HG02938 (cell line): ENCODE data around the gene GSDMA.

Experiments used
- ATAC-seq: cut with Tn5 transposase; IDR thresholded peaks from one replicate; pipeline ENCODE4 v1.9.1; 2021; ENCODE audit warnings: mild to moderate bottlenecking, moderate library complexity; ENCODE audit not compliant: unreplicated experiment

The GSDMA gene

DNA sequence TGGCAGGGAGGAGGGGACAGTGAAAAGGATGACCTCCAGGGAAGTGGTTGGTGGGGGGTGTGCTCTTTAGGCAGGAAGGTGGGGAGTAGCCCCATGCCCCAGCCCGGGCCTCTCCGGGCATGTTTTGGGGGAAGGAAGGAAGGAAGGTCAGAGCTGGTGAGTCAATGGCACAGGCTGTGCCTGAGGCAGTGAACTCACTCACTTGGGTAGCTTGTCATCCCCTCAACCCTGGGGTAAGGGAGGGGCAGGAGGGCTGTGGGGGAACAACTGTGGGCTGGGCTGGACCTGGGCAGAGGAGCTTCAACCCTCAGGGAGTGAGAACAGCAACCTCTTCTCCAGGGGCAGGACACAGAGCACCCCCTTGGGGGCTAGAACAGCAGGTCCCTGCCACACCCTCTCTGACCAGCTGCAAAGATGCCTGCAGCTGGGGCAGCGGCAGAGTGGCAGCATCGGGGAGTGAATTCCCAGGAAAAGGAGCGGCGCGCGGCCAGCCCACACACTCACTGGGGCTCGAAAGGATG is 58.7 kb downstream of the GSDMA start:
- ATAC-seq: no peak

DNA sequence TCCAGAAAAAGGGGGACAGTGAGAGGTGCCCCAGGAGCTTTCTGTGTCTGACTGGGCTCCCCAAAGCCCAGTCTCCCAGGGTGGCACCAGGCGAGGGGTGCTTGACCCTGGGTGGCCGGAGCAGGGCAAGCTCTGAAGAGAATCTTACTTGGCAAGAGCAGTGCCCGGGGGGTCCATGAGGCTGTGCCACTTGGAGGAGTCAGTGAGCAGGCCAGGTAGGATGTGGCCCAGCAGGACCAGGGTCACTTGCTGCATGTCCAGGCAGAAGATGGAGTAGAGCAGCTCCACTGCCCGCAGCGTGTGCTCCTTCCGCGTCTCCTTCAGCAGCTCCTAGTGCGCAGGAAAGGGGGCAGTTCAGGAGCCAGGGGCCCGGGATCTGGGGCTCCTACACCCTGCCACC is 59.7 kb downstream of the GSDMA start:
- ATAC-seq: no peak

- no peak for ATAC-seq
Observed at GRCh38 chr17:40022961-40023541, 60.2 kb downstream of the GSDMA start.

DNA sequence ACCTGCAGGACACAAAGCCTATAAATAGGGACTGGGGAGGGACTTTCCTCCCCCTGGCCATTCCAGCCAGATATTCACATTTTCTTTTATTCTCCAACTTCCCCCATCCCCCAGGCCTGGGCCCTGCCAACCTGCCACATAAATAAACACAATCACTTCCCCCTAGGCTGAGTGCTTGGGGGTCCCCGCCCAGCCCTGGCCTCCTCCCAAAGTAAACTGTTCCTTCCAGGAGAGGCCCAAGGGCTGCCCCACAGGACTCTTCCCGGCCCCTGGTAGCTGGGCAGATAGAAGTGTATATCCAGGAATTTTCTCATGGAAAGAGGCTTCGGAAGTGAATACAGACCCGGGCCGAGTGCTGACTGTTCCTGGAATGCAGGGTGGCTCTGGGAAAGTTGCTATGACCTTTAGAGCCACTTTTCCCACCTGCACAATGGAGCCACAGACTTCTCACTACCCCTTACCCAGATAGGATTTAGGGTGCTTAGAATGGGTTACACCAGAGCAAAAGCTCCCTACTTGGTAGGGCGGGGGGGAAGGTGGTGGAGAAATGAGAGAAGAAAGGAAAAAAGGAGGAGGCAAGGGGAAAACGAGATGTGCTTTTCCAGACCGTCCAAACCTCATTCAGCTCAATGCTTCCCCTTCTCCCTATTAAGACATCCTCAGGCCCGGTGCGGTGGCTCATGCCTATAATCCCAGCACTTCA is 60.9 kb downstream of the GSDMA start:
- no peak for ATAC-seq

GRCh38 chr17:40024901-40025300 is 62.1 kb downstream of the GSDMA start:
- no peak for ATAC-seq

DNA sequence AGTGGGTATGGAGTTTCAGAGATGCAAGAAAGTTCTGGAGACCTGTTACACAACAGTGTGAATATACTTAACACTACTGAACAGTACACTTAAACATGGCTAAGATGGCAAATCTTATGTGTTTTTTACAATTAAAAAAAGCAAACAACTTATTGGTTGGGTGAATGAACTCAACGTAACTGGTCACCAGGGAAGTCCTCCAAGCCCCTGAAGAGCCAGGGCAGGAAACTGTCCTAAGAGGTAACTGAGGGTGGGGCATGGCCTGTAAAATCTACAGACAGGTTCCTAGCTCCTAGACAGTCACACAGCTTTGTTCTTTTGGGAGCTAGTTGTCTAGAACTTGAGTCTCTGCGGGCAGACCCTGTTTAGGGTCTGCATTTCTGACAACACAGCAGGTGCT is 62.8 kb downstream of the GSDMA start:
- no peak for ATAC-seq

- no peak for ATAC-seq
Observed at GRCh38 chr17:40025991-40026815, 63.4 kb downstream of the GSDMA start.

DNA sequence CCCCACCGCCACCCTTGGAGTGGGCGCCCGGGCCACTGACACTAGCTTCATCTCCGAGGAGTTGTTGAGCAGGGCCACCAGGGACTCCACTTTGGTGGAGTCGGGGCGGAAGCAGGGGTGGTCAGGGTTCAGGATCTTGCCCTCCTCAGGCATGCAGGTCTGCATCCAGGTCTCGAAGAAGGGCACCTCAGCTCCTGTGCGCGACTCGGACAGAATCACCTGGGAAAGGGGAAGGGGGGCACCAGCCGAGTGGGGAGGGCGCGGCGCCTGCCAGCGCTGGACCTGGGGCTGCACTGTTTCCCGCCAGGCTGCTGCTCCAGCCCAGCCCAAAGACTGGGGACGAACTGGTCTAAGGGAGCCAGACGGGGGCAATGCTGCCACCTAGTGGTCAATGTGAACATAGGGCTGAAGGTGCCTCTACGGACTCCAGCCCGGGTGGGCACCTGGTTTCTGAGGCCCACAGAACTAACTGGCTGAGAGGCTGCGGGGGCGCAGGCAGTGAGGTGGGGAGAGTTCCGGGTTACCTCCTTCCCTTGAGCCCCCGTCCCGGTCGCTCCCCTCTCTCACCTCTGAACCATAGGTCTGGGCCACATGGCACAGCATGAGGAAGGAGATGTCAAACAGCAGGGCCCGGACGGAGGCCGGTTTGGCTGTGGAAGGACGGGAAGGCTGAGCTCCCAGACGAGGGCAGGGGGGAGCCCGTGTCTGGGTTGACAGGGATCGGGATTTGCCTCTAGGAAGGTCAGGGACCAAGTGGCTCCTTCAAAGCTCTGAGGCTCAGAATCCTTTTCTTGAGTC is 64.2 kb downstream of the GSDMA start:
- ATAC-seq: no peak
